GM12875 (cell line): Measurements from ENCODE around the gene TP53I11.

Source experiments
- H3K4me3 ChIP-seq: one replicate; pipeline ENCODE4 v1.5.1; 2011; ENCODE audit warnings: low read depth, low read length, control low read depth
- CTCF ChIP-seq: IDR thresholded peaks from 2 replicates; pipeline ENCODE4 v1.5.1; 2011; ENCODE audit warnings: low read depth, mild to moderate bottlenecking, control low read depth, inconsistent platforms, low read length, moderate library complexity, borderline replicate concordance; ENCODE audit not compliant: insufficient read depth

Gene TP53I11

GRCh38 chr11:44912270-44912987, 38.3 kb downstream of the TP53I11 start:
- TF ChIP-seq CTCF: no peak
- H3K4me3 ChIP-seq: no peak overlapping the region

DNA sequence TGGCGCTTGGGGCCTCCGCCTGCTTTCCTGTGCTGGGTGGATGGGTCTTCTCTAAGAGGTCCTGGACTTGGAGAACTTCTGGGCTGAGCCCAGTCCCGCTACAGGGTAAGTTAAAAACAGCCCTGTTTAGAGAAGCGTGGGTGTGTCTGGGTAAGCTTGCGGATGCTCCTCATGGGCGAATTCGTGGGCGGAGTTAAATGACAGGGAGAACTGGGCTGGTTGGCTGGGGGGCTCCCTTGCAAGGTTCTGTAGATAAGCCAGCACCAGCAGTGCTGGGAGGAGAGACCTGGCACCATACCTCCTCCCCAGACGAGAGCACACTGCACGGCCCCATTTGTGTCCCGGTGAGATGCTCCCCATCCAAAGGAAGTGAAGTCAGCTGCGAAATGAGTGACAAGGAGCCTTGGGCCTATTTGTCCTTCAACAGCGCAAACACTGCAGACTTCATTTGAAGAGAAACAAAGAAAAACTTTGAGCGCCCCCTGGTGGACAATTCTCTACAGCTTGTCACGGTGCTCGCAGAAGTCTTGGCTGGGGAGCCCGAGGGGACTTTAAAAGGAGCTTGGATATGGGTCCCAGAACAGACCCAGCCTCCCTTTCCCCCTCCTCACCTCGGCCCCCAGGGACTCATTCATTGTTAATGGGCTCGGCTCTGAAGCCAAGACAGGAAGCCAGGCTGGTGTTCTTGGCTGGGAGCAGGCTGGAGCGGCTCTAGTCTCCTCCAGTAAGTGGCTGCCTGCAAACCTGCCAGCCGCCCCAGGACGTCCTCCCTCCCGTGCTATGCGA, 39.5 kb downstream of the TP53I11 start:
- TF ChIP-seq CTCF: peak; percentile 57
- H3K4me3 ChIP-seq: no peak overlapping the region

DNA sequence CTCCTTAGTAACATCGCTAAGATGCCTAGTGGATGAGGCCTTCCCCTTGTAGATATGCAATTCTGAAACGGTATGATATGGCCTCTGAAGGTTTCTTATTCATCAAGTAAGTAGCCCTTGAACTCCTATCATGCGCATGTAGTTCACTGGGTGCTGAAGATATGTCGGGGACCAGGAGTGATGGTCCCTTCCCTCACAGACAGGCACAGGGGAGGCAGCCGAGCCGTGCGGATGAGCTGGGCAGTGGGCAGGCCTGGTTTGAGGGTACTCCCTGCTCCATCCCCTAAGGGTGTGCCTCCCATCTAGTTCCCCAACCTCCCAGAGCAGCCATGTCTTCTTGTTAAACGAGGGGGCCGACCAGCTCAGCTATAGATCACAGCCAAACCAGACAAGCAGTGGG, 40.1 kb downstream of the TP53I11 start:
- no peak overlapping the region for H3K4me3 ChIP-seq
- TF ChIP-seq CTCF: no peak

DNA sequence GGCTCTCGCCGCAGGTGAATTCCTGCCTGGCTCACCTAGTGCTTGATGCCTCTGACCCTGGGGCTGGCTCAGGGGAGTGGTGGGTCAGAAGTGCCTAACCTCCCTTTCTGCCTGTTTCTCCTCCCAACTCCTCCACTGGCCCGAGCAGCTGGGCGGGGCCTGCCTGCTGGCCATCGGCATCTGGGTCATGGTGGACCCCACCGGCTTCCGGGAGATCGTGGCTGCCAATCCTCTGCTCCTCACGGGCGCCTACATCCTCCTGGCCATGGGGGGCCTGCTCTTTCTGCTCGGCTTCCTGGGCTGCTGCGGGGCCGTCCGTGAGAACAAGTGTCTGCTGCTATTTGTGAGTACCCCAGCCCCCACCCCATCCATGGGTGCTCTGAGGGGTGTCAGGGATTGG, 41.1 kb downstream of the TP53I11 start:
- H3K4me3 ChIP-seq: no peak overlapping the region
- TF ChIP-seq CTCF: no peak

DNA sequence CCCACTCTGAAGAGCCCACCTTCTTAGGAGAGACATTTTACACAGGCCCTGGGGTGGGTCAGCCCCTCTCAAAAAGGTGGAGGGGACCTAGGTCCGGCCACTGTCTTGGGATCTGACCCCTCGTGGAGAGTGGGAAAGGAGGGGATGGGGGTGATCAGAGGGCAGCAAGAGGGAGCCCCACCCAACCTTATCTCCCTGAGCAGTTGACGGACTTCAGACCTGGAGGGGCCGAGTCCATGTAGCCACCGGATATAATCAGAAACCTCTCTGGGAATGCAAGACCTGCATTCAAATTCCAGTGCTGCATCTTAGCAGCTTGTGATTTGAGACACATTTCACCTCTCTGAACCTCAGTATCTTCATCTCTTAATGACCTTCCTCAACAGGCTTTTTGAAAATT, 44.0 kb downstream of the TP53I11 start:
- TF ChIP-seq CTCF: no peak
- H3K4me3 ChIP-seq: no peak overlapping the region

DNA sequence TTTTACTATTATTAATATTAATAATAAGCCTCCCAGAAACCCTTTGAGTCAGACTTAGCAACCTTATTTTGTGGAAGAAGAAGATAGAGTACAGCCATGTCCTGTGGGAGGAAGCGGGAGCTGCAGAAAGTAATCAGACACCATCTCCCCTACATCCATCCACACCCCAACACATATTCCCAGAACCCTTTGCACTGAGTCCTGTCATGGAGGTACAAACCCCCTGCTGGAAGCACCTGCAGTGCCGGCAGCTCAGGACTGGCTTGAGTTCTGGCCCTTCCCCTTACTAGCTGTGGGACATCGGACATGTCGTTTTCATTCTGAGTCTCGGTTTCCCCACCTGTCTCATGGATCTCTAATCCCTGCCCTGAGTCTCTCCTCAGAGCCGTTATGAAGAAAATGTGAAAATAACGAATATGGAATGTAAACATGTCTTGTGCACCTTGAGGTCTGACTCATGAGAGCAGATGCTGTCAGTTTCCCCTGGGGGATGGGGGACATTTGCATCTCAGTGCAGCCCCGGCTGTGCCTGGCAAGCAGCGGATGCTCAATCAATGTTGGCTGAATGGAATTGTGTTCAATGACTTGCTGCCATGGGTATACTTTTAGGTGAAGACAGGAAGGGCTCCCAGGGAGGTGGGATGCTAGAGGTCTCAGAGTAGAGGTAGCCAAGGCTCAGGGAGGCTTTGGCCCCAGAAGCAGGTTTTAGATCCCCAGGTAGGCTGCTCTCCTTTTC, 45.4 kb downstream of the TP53I11 start:
- no peak overlapping the region for H3K4me3 ChIP-seq
- no peak for TF ChIP-seq CTCF
